ENCODE results near the gene PTPRG.

GRCh38 chr3:61569856-61570580 lies 8.6 kb downstream of the PTPRG start:
- TF ChIP-seq CTCF (IDR thresholded peaks at IDR 0.05): no peak
- TF ChIP-seq POLR2A (IDR thresholded peaks at IDR 0.05): no peak

Measured in adrenal gland (tissue), 5 donors.